GM12864 (cell line): ENCODE data around the gene TNNT1.

Experiments
- DNase-seq: peaks from one replicate; pipeline ENCODE4 v3.0.0-alpha.2; 2011; ENCODE audit warnings: low read depth
- H3K4me3 ChIP-seq: 2 replicates; pipeline ENCODE4 v1.5.1; 2011; ENCODE audit warnings: mild to moderate bottlenecking, low read depth, low read length, control low read depth
- CTCF ChIP-seq: IDR thresholded peaks from 2 replicates; pipeline ENCODE4 v1.5.1; 2011; ENCODE audit warnings: low read depth, mild to moderate bottlenecking, moderate library complexity, low read length, control low read depth, inconsistent platforms; ENCODE audit errors: missing control alignments

Gene TNNT1

GRCh38 chr19:55188625-55189024 is 39.6 kb upstream of the TNNT1 start:
- TF ChIP-seq CTCF, result no peak
- DNase-seq, result no peak

GRCh38 chr19:55186080-55186479 is 37.1 kb upstream of the TNNT1 start:
- no peak for TF ChIP-seq CTCF
- no peak overlapping the region for H3K4me3 ChIP-seq

More at GRCh38 chr19:55188625-55189024, 39.6 kb upstream of the TNNT1 start:
- no peak overlapping the region for H3K4me3 ChIP-seq

GRCh38 chr19:55181740-55182139 is 32.7 kb upstream of the TNNT1 start:
- H3K4me3 ChIP-seq, result no peak overlapping the region
- no peak for TF ChIP-seq CTCF
- no peak for DNase-seq

More at GRCh38 chr19:55186080-55186479, 37.1 kb upstream of the TNNT1 start:
- no peak for DNase-seq

DNA sequence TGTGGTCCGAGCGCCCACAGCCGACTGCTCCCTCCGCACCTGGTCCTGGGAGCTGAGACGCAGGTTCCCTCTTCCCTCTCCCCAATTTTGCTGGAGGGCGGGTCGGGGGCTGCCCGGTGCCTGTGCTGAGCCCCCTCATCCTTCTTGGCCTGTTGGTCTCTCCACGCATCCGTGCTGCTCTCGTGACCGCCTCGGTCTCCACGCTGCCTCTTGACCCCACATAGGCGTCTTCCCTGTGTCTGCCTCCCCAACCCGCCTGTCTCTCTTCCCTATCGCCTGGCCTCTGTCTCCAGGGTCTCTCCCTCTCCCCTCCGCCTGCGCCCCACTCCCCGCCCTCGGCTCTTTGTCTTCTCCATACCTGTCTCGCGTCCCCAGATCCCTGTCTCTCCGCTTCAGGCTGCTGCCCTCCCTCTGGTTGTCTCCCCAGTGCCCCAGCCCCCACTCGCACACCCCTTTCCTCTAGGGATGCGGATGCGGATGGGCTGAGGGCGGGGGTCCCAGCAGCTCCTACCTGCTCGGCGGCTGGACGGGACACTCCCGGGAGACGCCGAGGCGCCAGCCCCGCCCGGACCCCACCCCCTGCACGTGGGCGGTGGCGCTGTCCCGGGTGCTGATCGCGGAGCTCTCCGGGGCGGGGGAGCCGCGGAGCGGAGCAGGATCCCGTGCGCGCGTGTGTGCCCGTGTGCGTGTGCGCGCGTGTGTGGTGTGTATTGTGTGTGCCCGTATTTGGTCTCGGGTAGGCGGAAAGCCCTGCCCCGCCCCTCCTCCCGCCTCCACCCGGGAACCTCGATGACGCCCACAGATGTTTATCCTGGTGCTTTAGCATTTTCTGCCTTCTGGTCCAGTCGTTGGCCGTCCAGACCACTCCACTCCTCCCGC is 30.8 kb upstream of the TNNT1 start, which contains the start of gene SYT5:
TSS of gene SYT5 (minus strand) at position 684 of the 879 bp plus-strand sequence. CDS start 1,248 bp downstream, outside the sequence.
- H3K4me3 ChIP-seq, result peak within 1 kb of the TSS; percentile 20
- no peak for TF ChIP-seq CTCF
- DNase-seq, result no peak

DNA sequence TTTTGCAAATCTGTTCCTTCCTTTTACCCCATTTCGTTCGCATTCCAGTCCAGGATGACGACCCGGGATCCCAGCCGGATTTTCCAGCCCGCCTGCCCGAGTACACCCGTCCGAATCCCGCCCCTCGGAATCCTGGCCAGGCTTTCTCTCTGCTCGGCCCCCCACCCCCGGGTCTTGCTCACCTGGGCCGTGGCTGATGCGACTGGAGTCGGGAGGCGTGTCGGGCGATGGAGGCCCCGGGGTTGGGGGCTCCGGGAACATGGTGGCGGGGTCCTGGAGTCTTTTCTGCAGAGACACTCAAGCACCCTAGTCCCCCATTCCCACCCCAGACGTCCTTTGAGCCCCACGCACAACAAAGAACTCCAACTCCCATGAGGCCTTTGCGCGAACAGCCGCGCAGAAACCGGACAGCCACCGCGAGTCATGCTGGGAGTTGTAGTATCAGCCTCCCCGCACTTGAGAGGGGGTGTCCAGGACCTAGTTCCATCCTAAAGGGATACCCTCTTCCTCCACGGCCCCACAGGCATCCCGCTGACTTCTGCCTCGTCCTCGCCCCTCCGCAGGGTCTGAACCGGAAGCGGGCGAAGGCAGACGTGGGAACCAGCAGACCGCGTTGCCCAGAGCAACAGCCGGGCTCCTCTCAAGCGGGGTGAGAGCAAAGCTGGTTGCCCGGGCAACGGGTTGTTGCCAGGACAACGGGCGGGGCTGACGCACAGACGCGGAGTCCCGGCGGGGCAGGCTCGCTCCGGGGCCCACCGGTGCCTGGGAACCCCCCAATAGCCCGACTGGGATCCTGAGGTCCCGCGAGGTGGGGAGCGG is 30.0 kb upstream of the TNNT1 start:
- peak overlapping the region; percentile 20 for H3K4me3 ChIP-seq
- no peak for TF ChIP-seq CTCF
- DNase-seq, result peak; percentile 54

DNA sequence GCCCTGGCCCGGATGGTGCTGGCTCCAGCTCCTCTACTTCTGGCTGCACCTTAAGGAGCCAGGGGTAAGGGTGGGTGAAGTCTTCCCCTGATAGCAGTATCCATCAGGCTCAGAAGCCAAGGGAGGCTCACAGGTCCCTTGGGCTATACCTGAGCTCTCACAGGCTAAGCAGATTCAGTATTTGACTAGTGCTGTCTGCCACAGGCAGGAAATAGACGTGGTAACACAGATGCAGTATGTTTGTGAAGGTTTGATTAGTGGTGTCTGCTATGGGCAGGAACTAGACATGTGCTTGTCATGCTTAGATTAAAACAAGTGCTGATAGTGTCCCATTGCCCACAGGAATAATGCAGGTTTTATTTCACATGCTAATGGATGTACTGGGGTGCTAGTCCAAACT is 27.1 kb upstream of the TNNT1 start:
- TF ChIP-seq CTCF, result no peak
- DNase-seq, result no peak
- no peak overlapping the region for H3K4me3 ChIP-seq
